ENCODE measurements around the gene CCR4.

CCR4 gene

DNA sequence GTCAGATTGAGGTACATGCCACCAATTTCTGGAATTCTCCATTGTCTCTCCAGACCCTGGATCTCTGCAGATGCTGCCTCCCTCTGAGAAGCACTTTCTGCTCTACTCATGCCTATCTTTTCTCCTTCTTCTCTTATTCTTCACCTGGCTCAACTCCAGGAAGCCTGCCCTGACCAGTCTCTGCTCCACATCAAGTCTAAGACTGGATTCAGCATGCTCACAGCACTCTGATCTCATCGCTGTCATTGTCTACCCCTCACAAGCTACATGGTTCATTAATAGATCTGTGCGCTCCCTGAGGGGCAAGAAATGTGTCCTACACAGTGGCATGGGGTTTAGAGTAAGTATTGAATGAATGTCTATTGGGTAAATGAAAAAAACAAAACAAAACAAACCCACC is 38.7 kb downstream of the CCR4 start:
- no peak for DNase-seq

GRCh38 chr3:32991781-32992180 is 40.3 kb downstream of the CCR4 start:
- no peak for DNase-seq

GRCh38 chr3:32992310-32992686 is 40.9 kb downstream of the CCR4 start:
- DNase-seq, result no peak

DNA sequence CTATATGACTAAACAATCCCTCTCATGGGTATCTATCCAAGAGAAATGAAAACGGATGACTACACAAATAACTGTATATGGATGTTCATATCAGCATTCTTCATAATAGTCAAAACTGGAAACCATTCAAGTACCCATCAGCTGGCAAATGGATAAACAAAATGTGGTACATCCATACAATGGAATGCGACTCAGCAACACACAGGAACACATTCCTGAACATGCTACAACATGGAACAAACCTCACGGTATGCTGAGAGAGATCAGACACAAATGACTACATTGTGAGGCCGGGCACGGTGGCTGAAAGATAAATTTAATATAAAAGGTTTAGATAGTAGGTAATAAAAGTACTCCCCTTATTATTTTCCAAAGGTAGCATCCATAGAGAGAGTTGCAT is 42.6 kb downstream of the CCR4 start:
- DNase-seq, result no peak

- no peak for DNase-seq
Measured at GRCh38 chr3:32995098-32995497, 43.7 kb downstream of the CCR4 start.

DNA sequence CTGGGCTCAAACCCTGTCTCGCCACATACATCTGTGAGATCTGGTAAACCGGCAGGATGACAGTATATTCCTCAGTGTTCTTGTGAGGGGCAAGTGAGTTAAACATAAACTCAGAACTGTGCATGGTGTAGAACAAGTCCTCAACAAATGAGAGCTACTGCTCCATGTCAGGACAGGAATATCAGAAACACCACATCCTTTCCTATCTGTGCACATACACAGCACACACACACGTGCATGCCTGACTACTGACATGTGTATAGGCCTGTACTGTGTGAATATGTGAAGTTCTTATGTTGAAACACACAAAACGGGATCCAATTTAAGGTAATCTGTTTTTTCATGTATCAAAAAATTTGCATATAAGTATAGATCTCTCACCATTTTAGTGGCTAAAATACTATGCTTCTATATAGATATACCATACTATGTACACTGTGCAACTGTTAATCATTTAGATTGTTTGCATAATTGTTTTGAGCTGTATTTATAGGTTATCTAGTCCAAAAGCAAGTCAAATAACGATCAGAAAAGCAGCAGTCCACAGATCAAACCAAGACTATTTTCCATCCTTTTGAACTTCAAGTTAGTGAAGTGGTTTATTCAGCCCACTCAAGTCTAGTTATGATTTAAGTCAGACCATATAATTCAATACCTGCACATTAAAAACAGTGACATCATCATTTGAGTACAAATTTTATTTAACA is 44.8 kb downstream of the CCR4 start:
- DNase-seq, result no peak

GRCh38 chr3:32996755-32997091 is 45.3 kb downstream of the CCR4 start:
- DNase-seq, result no peak

DNA sequence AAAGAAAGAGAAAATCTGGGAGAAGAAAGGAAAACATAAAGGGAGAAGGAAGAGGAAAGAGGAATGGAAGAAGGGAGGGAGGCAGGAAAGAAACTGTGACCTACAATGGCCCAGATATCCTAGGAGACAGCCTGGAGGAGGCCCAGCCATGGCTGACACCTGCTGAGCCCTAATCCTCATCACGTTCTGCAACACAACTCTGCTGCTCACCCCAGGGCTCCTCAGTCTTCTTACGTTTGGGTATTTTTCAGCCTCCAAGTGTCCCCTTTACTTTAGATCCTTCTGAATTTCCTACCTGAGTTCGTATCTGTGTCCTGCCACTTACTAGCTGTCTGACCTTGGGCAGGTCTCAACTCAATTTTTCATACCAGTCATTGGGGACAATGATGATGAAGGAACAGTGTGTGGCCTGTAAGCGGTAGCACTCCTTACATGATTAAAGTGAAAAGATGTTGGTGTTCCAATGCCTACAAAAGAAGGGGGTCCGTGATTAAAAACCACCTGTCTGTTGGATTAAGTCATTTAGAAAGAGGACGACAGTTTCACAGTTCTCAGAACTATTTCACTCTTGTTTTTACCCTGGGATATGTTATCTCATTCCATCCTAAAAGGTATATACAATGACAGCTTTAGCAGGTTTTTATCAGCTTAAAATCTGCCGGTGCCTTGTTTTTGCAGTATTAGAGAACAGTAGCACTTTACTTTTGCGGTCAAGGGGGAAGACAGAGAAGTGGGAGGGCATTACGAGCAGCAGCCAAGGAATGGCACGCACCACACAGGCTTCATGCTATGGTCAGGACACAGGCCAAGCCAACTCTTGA is 47.4 kb downstream of the CCR4 start:
- no peak for DNase-seq

DNA sequence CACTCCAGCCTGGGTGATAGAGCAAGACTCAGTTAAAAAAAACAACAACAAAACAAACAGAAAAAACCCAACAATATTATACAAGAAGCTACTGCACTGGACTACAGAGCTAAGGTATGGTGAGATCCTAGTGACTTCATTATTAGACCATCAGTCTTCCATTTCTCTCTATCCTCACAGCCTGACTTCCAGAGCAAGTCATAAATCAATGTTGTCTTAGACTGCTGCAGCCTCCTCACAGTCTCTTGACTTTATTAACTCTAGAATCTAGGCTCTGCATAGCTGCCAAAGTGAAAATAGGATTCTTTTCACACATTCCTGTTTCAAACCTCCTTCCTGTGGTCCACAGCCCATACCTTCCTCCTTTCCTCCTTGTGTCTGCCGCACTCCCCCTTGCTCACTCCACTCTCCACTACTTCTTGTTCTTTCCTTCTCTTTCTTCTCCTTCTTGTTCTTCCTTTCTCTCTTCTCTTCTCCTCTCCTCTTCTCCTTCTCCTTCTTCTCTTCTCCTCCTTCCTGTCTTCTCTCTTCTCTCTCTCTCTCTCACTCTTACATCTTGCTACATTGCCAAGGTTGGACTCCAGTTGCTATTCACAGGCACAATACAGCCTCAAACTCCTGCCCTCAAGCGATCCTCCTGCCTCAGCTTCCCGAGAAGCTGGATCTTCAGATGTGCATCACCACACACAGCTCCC is 49.4 kb downstream of the CCR4 start:
- no peak for DNase-seq

DNA sequence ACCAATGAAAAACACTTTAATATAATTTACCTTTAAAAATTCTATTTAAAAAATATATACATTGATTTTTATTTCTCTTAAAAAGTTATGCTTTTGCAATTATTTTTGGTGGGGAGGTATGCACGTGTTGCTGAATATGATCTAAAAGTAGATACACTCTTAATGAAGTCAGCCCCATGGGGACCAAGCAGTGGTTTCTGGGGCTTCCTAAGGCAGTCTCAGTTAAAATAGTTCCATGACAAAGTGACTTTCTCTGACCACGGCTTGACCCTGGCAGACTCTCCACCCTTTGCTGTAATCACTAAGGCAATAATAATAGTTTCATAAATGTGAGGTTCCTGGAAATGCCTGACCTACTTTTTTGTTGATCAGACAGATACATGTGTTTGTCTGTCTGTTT is 50.4 kb downstream of the CCR4 start:
- DNase-seq, result no peak

DNA sequence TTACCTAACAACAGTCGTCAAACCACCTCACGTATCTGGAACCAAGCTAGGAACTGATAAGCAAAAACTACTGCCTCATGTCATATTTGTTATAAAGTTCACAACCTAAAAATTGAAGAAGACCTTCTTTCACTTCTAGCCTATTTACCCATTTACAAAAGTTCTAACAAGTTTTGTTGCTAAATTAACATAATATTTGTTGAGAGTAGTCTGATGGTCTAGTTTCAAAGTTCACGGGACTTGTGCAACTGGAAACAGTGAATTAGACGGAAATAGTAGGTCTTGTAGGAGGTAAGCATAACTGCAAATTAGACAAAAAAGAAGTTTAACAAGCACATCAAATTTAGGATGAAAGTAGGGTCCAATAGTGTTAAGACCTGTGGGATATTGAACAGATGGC is 51.9 kb downstream of the CCR4 start:
- DNase-seq, result no peak

GRCh38 chr3:33004205-33004604 is 52.8 kb downstream of the CCR4 start:
- no peak for DNase-seq

DNA sequence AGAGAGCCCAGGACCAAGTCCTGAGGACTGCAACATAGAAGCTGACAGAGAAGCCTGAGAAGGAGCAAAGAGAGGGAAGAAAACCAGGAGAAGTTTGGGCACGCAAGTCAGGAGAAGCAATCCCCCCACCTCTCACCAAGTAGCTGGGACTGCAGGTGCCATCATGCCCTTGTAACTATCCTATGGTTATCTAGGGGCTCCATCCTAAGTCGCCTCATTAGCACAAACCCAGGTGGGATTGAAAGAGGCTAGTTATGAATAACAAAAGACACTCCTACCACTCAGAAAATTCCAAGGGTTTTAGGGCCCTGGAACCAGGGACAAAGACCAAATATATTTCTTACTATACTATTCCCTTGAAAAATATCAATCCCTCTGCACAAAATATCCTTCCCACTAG is 53.5 kb downstream of the CCR4 start:
- no peak for DNase-seq

Data from NCI-H82 (cell line).